Activated CD4-positive, alpha-beta T cell treated with anti-CD3 and anti-CD28 coated beads, Interleukin-2, amount 10 ng/mL, durations not matched to agents 24 days and 14 days (primary cell): ENCODE data around the gene DEFB125. TPM values are rescaled to one million over a fixed set of nuclear protein-coding genes. Genes with fewer than 3 reads are reported as not detected.
A peak's percentile ranks its signal among the peaks of the same experiment; 100 is the strongest.
"Not testable (repeated sequence)": the region's sequence is repeated elsewhere in the genome, so short reads cannot be mapped to it uniquely, and the experiment has no call there.

Experiments
- DNase-seq: peaks from one replicate; pipeline ENCODE4 v3.0.0; 2022
- H3K27ac Mint-ChIP-seq: one replicate; pipeline ENCODE4 v1.8.0; 2022; ENCODE audit warnings: mild to moderate bottlenecking, mixed read lengths
- H3K27me3 Mint-ChIP-seq: one replicate; pipeline ENCODE4 v1.8.0; 2022; ENCODE audit warnings: mixed read lengths
- H3K36me3 Mint-ChIP-seq: one replicate; pipeline ENCODE4 v1.8.0; 2022; ENCODE audit warnings: low read depth, mild to moderate bottlenecking, mixed read lengths
- H3K4me1 Mint-ChIP-seq: one replicate; pipeline ENCODE4 v1.8.0; 2021; ENCODE audit warnings: mixed read lengths
- H3K4me3 Mint-ChIP-seq: one replicate; pipeline ENCODE4 v1.8.0; 2022; ENCODE audit warnings: mild to moderate bottlenecking, moderate library complexity, mixed read lengths
- H3K9me3 Mint-ChIP-seq: one replicate; pipeline ENCODE4 v1.8.0; 2021; ENCODE audit warnings: mixed read lengths
- intact Hi-C: fragments of 100-400 bp; cut with micrococcal nuclease; formaldehyde crosslinking; loops from one replicate; pipeline ENCODE4 v1.15.1; 2023
- total RNA-seq: library from RNA; stranded (reverse); gene quantifications from 2 replicates; pipeline ENCODE4 v1.2.3, GENCODE V29; 2022

Gene DEFB125
- total RNA-seq, 1 donor from 2014 or later, result not detected

GRCh38 chr20:101975-102374 is 14.5 kb downstream of the DEFB125 start:
- Mint-ChIP-seq H3K27ac (no peak overlapping the region), H3K4me3 (no peak overlapping the region), H3K9me3 (peaks cover 4% of the 10 kb centered on the region), H3K36me3 (no peaks in the 10 kb centered on the region), H3K27me3 (peaks cover 30% of the 10 kb centered on the region), H3K4me1 (no peaks in the 10 kb centered on the region)
- DNase-seq, result no peak
- intact Hi-C loops, result no loop called here

- no peaks in the 10 kb centered on the region for H3K9me3 Mint-ChIP-seq
- H3K4me3 Mint-ChIP-seq, result no peak overlapping the region
- peaks cover 33% of the 10 kb centered on the region for H3K27me3 Mint-ChIP-seq
- intact Hi-C loops, result no loop called here
- H3K27ac Mint-ChIP-seq, result no peak overlapping the region
- no peak for DNase-seq
- H3K36me3 Mint-ChIP-seq, result no peaks in the 10 kb centered on the region
- no peaks in the 10 kb centered on the region for H3K4me1 Mint-ChIP-seq
Observed at GRCh38 chr20:103456-103855, 16.0 kb downstream of the DEFB125 start.

GRCh38 chr20:112396-112795 is 24.9 kb downstream of the DEFB125 start:
- Mint-ChIP-seq H3K27me3 (peaks cover 37% of the 10 kb centered on the region), H3K36me3 (no peaks in the 10 kb centered on the region)

GRCh38 chr20:117518-117917 is 30.0 kb downstream of the DEFB125 start:
- H3K27me3 Mint-ChIP-seq, result peaks cover 35% of the 10 kb centered on the region

More at GRCh38 chr20:112396-112795, 24.9 kb downstream of the DEFB125 start:
- Mint-ChIP-seq H3K27ac (no peak overlapping the region), H3K4me1 (no peaks in the 10 kb centered on the region), H3K4me3 (no peak overlapping the region), H3K9me3 (peaks cover 4% of the 10 kb centered on the region)
- no peak for DNase-seq
- intact Hi-C loops, result no loop called here

GRCh38 chr20:129786-130323 is 42.4 kb downstream of the DEFB125 start:
- peaks cover 11% of the 10 kb centered on the region for H3K27me3 Mint-ChIP-seq
- peak; percentile 33 for DNase-seq
- H3K4me3 Mint-ChIP-seq, H3K27ac Mint-ChIP-seq, H3K9me3 Mint-ChIP-seq, intact Hi-C loops, H3K4me1 Mint-ChIP-seq, H3K36me3 Mint-ChIP-seq: not testable (repeated sequence)

More at GRCh38 chr20:117518-117917, 30.0 kb downstream of the DEFB125 start:
- Mint-ChIP-seq H3K36me3 (no peaks in the 10 kb centered on the region), H3K27ac (no peak overlapping the region), H3K4me1 (no peaks in the 10 kb centered on the region), H3K4me3 (no peak overlapping the region), H3K9me3 (peaks cover 7% of the 10 kb centered on the region)
- DNase-seq, result no peak
- intact Hi-C loops, result no loop called here

- Mint-ChIP-seq H3K27me3 (peaks cover 27% of the 10 kb centered on the region), H3K4me3 (no peak overlapping the region), H3K9me3 (peaks cover 4% of the 10 kb centered on the region), H3K36me3 (no peaks in the 10 kb centered on the region), H3K4me1 (no peaks in the 10 kb centered on the region), H3K27ac (no peak overlapping the region)
- intact Hi-C loops, result no loop called here
- DNase-seq, result no peak
Observed at GRCh38 chr20:137668-138490, 50.4 kb downstream of the DEFB125 start.

- Mint-ChIP-seq H3K4me1 (no peaks in the 10 kb centered on the region), H3K27ac (no peak within 1 kb of the TSS), H3K9me3 (no peaks in the 10 kb centered on the region), H3K27me3 (peaks cover 44% of the 10 kb centered on the region), H3K36me3 (no peaks in the 10 kb centered on the region), H3K4me3 (no peak within 1 kb of the TSS)
- intact Hi-C loops, result no loop called here
- no peak for DNase-seq
Observed at GRCh38 chr20:142290-142689, 54.8 kb downstream of the DEFB125 start, which contains the start of gene DEFB126. DEFB126 (plus strand) TSS chr20:142590; CDS start chr20:142629, 39 bp downstream.

- H3K4me1 Mint-ChIP-seq, result no peaks in the 10 kb centered on the region
- peaks cover 38% of the 10 kb centered on the region for H3K27me3 Mint-ChIP-seq
- no peak for DNase-seq
- no peak overlapping the region for H3K4me3 Mint-ChIP-seq
- no peak overlapping the region for H3K27ac Mint-ChIP-seq
- no peaks in the 10 kb centered on the region for H3K9me3 Mint-ChIP-seq
- H3K36me3 Mint-ChIP-seq, result no peaks in the 10 kb centered on the region
- intact Hi-C loops, result no loop called here
Observed at GRCh38 chr20:145877-146276, 58.4 kb downstream of the DEFB125 start.

Other genes with a start within 250 kb of the DEFB125 start
- not detected in 2 replicates for gene DEFB126, start 54.9 kb downstream of the DEFB125 start, total RNA-seq
- not detected in 2 replicates for gene DEFB127, start 69.8 kb downstream of the DEFB125 start, total RNA-seq
- gene DEFB128, start 102.0 kb downstream of the DEFB125 start, total RNA-seq, result not detected in 2 replicates
- not detected in 2 replicates for gene DEFB129, start 139.6 kb downstream of the DEFB125 start, total RNA-seq
- not detected in 2 replicates for gene DEFB132, start 170.1 kb downstream of the DEFB125 start, total RNA-seq
- gene C20orf96, start 203.1 kb downstream of the DEFB125 start, total RNA-seq, result 5.7 and 6.7 TPM in 2 replicates
- 23.7 and 24.6 TPM in 2 replicates for gene ZCCHC3, start 209.9 kb downstream of the DEFB125 start, total RNA-seq
- 11.0 and 11.2 TPM in 2 replicates for gene SOX12, start 237.9 kb downstream of the DEFB125 start, total RNA-seq